Neural progenitor cell (in vitro differentiated cells): ENCODE results near the gene ARSB.

Experiments
- EZH2 ChIP-seq: fragments of 200-600 bp; sonication (generic); IDR thresholded peaks from 2 replicates; pipeline ENCODE4 v1.6.1; 2017; ENCODE audit warnings: antibody characterized with exemption, mild to moderate bottlenecking, moderate library complexity
- EZH2phosphoT487 ChIP-seq: fragments of 200-600 bp; sonication (generic); IDR thresholded peaks from 2 replicates; pipeline ENCODE4 v1.6.1; 2017; ENCODE audit warnings: antibody characterized with exemption
- TF ChIP-seq, protein P1 (sequence below): fragments of 200-600 bp; sonication (generic); IDR thresholded peaks from 2 replicates; pipeline ENCODE4 v1.5.1; 2017; ENCODE audit warnings: antibody characterized with exemption, mild to moderate bottlenecking

DNA sequence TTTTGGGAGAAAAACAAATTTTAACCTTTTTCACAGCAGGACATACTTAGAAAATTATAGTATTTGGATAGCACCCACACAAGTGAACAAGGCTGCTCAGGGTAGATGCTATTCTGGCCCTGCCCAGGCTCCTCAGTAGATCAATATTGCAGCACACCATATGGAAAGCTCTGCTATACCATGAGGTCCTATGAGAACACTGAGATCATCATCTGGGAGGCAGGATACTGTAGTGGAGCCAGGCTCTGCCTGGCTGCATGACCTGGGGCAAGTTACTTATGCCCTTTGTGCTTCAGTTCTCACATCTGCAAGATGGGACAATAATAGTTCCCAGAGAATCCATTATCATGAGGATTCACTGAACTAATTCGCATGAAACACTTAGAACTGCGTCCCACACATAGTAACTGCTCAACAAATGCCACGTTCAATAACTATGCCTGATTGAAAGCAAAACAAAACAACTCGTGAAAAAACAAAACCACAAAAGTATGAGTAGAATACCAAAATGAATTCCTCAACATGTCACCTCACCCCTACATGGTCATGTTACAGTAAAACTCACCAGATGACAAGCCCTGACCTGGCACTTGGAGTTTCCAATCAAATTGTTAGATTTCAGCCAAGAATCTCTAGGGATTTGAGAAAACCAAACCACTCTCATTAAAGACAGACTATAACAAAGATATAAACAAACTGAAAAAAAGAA is 31.9 kb downstream of the ARSB start:
- TF ChIP-seq, protein P1, sequence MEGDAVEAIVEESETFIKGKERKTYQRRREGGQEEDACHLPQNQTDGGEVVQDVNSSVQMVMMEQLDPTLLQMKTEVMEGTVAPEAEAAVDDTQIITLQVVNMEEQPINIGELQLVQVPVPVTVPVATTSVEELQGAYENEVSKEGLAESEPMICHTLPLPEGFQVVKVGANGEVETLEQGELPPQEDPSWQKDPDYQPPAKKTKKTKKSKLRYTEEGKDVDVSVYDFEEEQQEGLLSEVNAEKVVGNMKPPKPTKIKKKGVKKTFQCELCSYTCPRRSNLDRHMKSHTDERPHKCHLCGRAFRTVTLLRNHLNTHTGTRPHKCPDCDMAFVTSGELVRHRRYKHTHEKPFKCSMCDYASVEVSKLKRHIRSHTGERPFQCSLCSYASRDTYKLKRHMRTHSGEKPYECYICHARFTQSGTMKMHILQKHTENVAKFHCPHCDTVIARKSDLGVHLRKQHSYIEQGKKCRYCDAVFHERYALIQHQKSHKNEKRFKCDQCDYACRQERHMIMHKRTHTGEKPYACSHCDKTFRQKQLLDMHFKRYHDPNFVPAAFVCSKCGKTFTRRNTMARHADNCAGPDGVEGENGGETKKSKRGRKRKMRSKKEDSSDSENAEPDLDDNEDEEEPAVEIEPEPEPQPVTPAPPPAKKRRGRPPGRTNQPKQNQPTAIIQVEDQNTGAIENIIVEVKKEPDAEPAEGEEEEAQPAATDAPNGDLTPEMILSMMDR = no peak
- TF ChIP-seq EZH2phosphoT487 (no peak), EZH2 (no peak)
